Nephron (organoid): ENCODE data around the gene LELP1.

Source experiments
- H3K27ac Mint-ChIP-seq, 3 experiments: 2 replicates each; pipeline ENCODE4 v1.8.0; 2020; ENCODE audit warnings: mixed read lengths in 3 of 3, mild to moderate bottlenecking in 2 of 3, moderate library complexity in 1 of 3
- H3K27me3 Mint-ChIP-seq: 2 replicates; pipeline ENCODE4 v1.8.0; 2021; ENCODE audit warnings: low read depth, mild to moderate bottlenecking, moderate library complexity, mixed read lengths
- H3K36me3 Mint-ChIP-seq: 2 replicates; pipeline ENCODE4 v1.8.0; 2020; ENCODE audit warnings: low read depth, mixed read lengths
- H3K4me1 Mint-ChIP-seq: 2 replicates; pipeline ENCODE4 v1.8.0; 2020; ENCODE audit warnings: mixed read lengths
- H3K4me3 Mint-ChIP-seq, 3 experiments: 2 replicates each; pipeline ENCODE4 v1.8.0; 2020; ENCODE audit warnings: mild to moderate bottlenecking in 3 of 3, mixed read lengths in 3 of 3, moderate library complexity in 2 of 3
- H3K9me3 Mint-ChIP-seq: 2 replicates; pipeline ENCODE4 v1.8.0; 2020; ENCODE audit warnings: mixed read lengths
- CTCF ChIP-seq, 3 experiments: fragments of 200-600 bp; sonication (generic); IDR thresholded peaks; one replicate each; pipeline ENCODE4 v1.5.0; 2021; ENCODE audit warnings: antibody characterized with exemption in 3 of 3; ENCODE audit not compliant: unreplicated experiment in 3 of 3

The LELP1 gene

GRCh38 chr1:153251562-153251961, 48.3 kb downstream of the LELP1 start:
- H3K27ac Mint-ChIP-seq, result no peak overlapping the region
- no peak for TF ChIP-seq CTCF (IDR thresholded peaks at IDR 0.05; ENCODE audit: unreplicated experiment in 3 of 3)
- no peak overlapping the region for H3K4me3 Mint-ChIP-seq
- H3K4me1 Mint-ChIP-seq, result no peaks in the 10 kb centered on the region
- H3K36me3 Mint-ChIP-seq, result no peaks in the 10 kb centered on the region
- peaks cover 35% of the 10 kb centered on the region for H3K27me3 Mint-ChIP-seq
- no peaks in the 10 kb centered on the region for H3K9me3 Mint-ChIP-seq

- no peaks in the 10 kb centered on the region for H3K36me3 Mint-ChIP-seq
- H3K27ac Mint-ChIP-seq, result no peak overlapping the region
- no peak overlapping the region for H3K4me3 Mint-ChIP-seq
- no peaks in the 10 kb centered on the region for H3K9me3 Mint-ChIP-seq
- H3K4me1 Mint-ChIP-seq, result no peaks in the 10 kb centered on the region
- peaks cover 35% of the 10 kb centered on the region for H3K27me3 Mint-ChIP-seq
- TF ChIP-seq CTCF (IDR thresholded peaks at IDR 0.05; ENCODE audit: unreplicated experiment in 3 of 3), result no peak
Observed at GRCh38 chr1:153251988-153252387, 48.8 kb downstream of the LELP1 start.

GRCh38 chr1:153253076-153253475, 49.8 kb downstream of the LELP1 start:
- no peak for TF ChIP-seq CTCF (IDR thresholded peaks at IDR 0.05; ENCODE audit: unreplicated experiment in 3 of 3)
- Mint-ChIP-seq H3K36me3 (no peaks in the 10 kb centered on the region), H3K27ac (no peak overlapping the region), H3K27me3 (peaks cover 37% of the 10 kb centered on the region), H3K4me1 (no peaks in the 10 kb centered on the region), H3K4me3 (no peak overlapping the region), H3K9me3 (no peaks in the 10 kb centered on the region)

- no peaks in the 10 kb centered on the region for H3K9me3 Mint-ChIP-seq
- H3K4me1 Mint-ChIP-seq, result no peaks in the 10 kb centered on the region
- H3K27me3 Mint-ChIP-seq, result peaks cover 39% of the 10 kb centered on the region
- no peak overlapping the region for H3K27ac Mint-ChIP-seq
- no peaks in the 10 kb centered on the region for H3K36me3 Mint-ChIP-seq
- no peak for TF ChIP-seq CTCF (IDR thresholded peaks at IDR 0.05; ENCODE audit: unreplicated experiment in 3 of 3)
- no peak overlapping the region for H3K4me3 Mint-ChIP-seq
Observed at GRCh38 chr1:153253693-153254092, 50.5 kb downstream of the LELP1 start.
